SK-N-SH treated with all-trans-retinoic acid at 6 μM for 48 hours (cell line): Measurements from ENCODE around the gene CSGALNACT2.
A peak's percentile ranks its signal among the peaks of the same experiment; 100 is the strongest.

Source experiments
- ATAC-seq: fragments of 200-7000 bp; cut with Tn5 transposase; 3 replicates; pipeline ENCODE4 v1.9.1; 2020; ENCODE audit warnings: mild to moderate bottlenecking, moderate library complexity
- ARNTL ChIP-seq: fragments of 450-650 bp; formaldehyde crosslinking; IDR thresholded peaks from 2 replicates; pipeline ENCODE4 v1.5.0; 2020; ENCODE audit warnings: low read depth, mild to moderate bottlenecking, moderate library complexity, borderline replicate concordance
- BACH2 ChIP-seq: fragments of 250-450 bp; sonication (Bioruptor Pico); IDR thresholded peaks from 2 replicates; pipeline ENCODE4 v1.9.0; 2021; ENCODE audit warnings: mild to moderate bottlenecking, borderline replicate concordance
- CSDC2 ChIP-seq: fragments of 250-450 bp; sonication (Bioruptor Pico); IDR thresholded peaks from 2 replicates; pipeline ENCODE4 v1.5.0; 2020; ENCODE audit warnings: mild to moderate bottlenecking, moderate library complexity
- CSRNP3 ChIP-seq: fragments of 250-450 bp; sonication (Bioruptor Pico); IDR thresholded peaks from 2 replicates; pipeline ENCODE4 v1.5.1; 2021; ENCODE audit warnings: mild to moderate bottlenecking, moderate library complexity
- ESRRG ChIP-seq: fragments of 250-450 bp; sonication (Bioruptor Pico); IDR thresholded peaks from 2 replicates; pipeline ENCODE4 v1.6.1; 2021; ENCODE audit warnings: mild to moderate bottlenecking
- GLIS3 ChIP-seq: fragments of 250-450 bp; sonication (Bioruptor Pico); IDR thresholded peaks from 2 replicates; pipeline ENCODE4 v1.5.0; 2020; ENCODE audit warnings: mild to moderate bottlenecking, moderate library complexity
- ISL1 ChIP-seq: fragments of 250-450 bp; sonication (Bioruptor Pico); IDR thresholded peaks from 2 replicates; pipeline ENCODE4 v2.1.2; 2022; ENCODE audit warnings: mild to moderate bottlenecking, moderate library complexity
- OSR1 ChIP-seq: fragments of 250-450 bp; sonication (Bioruptor Pico); IDR thresholded peaks from 2 replicates; pipeline ENCODE4 v1.8.0; 2022; ENCODE audit warnings: moderate library complexity, mild to moderate bottlenecking, inconsistent platforms
- PATZ1 ChIP-seq: fragments of 250-450 bp; sonication (Bioruptor Pico); IDR thresholded peaks from 2 replicates; pipeline ENCODE4 v1.8.0; 2020; ENCODE audit warnings: mild to moderate bottlenecking, moderate library complexity, borderline replicate concordance
- PPARA ChIP-seq: fragments of 250-450 bp; sonication (Bioruptor Pico); IDR thresholded peaks from 2 replicates; pipeline ENCODE4 v1.5.0; 2020; ENCODE audit warnings: mild to moderate bottlenecking, borderline replicate concordance
- RARB ChIP-seq: fragments of 250-450 bp; sonication (Bioruptor Pico); IDR thresholded peaks from 2 replicates; pipeline ENCODE4 v1.8.0; 2021; ENCODE audit warnings: mild to moderate bottlenecking, moderate library complexity
- SNAI2 ChIP-seq: fragments of 250-450 bp; sonication (Bioruptor Pico); IDR thresholded peaks from 2 replicates; pipeline ENCODE4 v1.5.0; 2020; ENCODE audit warnings: mild to moderate bottlenecking, moderate library complexity
- TCF4 ChIP-seq: fragments of 250-450 bp; sonication (Bioruptor Pico); IDR thresholded peaks from 2 replicates; pipeline ENCODE4 v1.8.0; 2021; ENCODE audit warnings: mild to moderate bottlenecking, moderate library complexity, borderline replicate concordance
- TOX ChIP-seq: fragments of 250-450 bp; sonication (Bioruptor Pico); IDR thresholded peaks from 2 replicates; pipeline ENCODE4 v1.8.0; 2021; ENCODE audit warnings: mild to moderate bottlenecking, moderate library complexity, borderline replicate concordance
- TSHZ2 ChIP-seq: fragments of 250-450 bp; sonication (Bioruptor Pico); IDR thresholded peaks from 2 replicates; pipeline ENCODE4 v1.5.0; 2020; ENCODE audit warnings: mild to moderate bottlenecking, moderate library complexity
- ZC3H10 ChIP-seq: fragments of 250-450 bp; sonication (Bioruptor Pico); IDR thresholded peaks from 2 replicates; pipeline ENCODE4 v1.5.1; 2021; ENCODE audit warnings: mild to moderate bottlenecking, moderate library complexity
- ZFP3 ChIP-seq: fragments of 250-450 bp; sonication (Bioruptor Pico); IDR thresholded peaks from 2 replicates; pipeline ENCODE4 v1.5.0; 2020; ENCODE audit warnings: mild to moderate bottlenecking, moderate library complexity
- ZFP30 ChIP-seq: fragments of 450-650 bp; formaldehyde crosslinking; IDR thresholded peaks from 2 replicates; pipeline ENCODE4 v1.5.0; 2022; ENCODE audit warnings: mild to moderate bottlenecking, moderate library complexity
- ZNF70 ChIP-seq: fragments of 450-650 bp; formaldehyde crosslinking; IDR thresholded peaks from 2 replicates; pipeline ENCODE4 v1.5.0; 2020; ENCODE audit warnings: mild to moderate bottlenecking, moderate library complexity
- ZNF8 ChIP-seq: fragments of 450-650 bp; formaldehyde crosslinking; IDR thresholded peaks from 2 replicates; pipeline ENCODE4 v1.5.0; 2020; ENCODE audit warnings: mild to moderate bottlenecking, moderate library complexity

Gene CSGALNACT2

GRCh38 chr10:43114743-43115611 is 23.3 kb upstream of the CSGALNACT2 start:
- no peak for TF ChIP-seq PPARA (CRISPR knock-in tag)
- TF ChIP-seq TSHZ2: no peak
- TF ChIP-seq OSR1 (CRISPR knock-in tag): no peak
- no peak for TF ChIP-seq ZFP3 (CRISPR knock-in tag)
- TF ChIP-seq PATZ1 (CRISPR knock-in tag): no peak
- no peak for TF ChIP-seq ZC3H10 (CRISPR knock-in tag)
- no peak for TF ChIP-seq TOX (CRISPR knock-in tag)
- no peak for TF ChIP-seq ZNF70 (CRISPR knock-in tag)
- no peak for TF ChIP-seq ESRRG (CRISPR knock-in tag)
- no peak for TF ChIP-seq SNAI2 (CRISPR knock-in tag)
- TF ChIP-seq BACH2 (CRISPR knock-in tag): no peak
- no peak for TF ChIP-seq TCF4 (CRISPR knock-in tag)
- no peak for TF ChIP-seq GLIS3 (CRISPR knock-in tag)
- TF ChIP-seq ZNF8 (CRISPR knock-in tag): no peak
- no peak for TF ChIP-seq RARB (CRISPR knock-in tag)
- TF ChIP-seq ZFP30 (CRISPR knock-in tag): no peak
- TF ChIP-seq CSRNP3 (CRISPR knock-in tag): no peak
- TF ChIP-seq ARNTL: no peak
- ATAC-seq: peak; percentile 36

- no peak for ATAC-seq
- TF ChIP-seq PPARA (CRISPR knock-in tag) (no peak), ZNF8 (CRISPR knock-in tag) (no peak), ZFP3 (CRISPR knock-in tag) (no peak), CSDC2 (CRISPR knock-in tag) (no peak), ZC3H10 (CRISPR knock-in tag) (no peak), GLIS3 (CRISPR knock-in tag) (no peak), PATZ1 (CRISPR knock-in tag) (no peak), BACH2 (CRISPR knock-in tag) (no peak), ISL1 (CRISPR knock-in tag) (no peak), CSRNP3 (CRISPR knock-in tag) (no peak), TCF4 (CRISPR knock-in tag) (no peak), TOX (CRISPR knock-in tag) (no peak)
Observed at GRCh38 chr10:43115881-43116595, 22.2 kb upstream of the CSGALNACT2 start.
